ENCODE data around the gene PLD4.

- TF ChIP-seq POLR2AphosphoS5 (IDR thresholded peaks at IDR 0.05; ENCODE audit: low read depth, low read length) (no peak), POLR2A (IDR thresholded peaks at IDR 0.05; ENCODE audit: low read depth, low read length) (no peak)
These were observed 45.1 kb downstream of the PLD4 start for GRCh38 chr14:104969741-104970230.

All from GM12892 (cell line).